ENCODE results near the gene GABRB2.

The GABRB2 gene

GRCh38 chr5:161410640-161411039 lies 135.9 kb downstream of the GABRB2 start:
- Histone ChIP-seq H3K36me3 (replicated peaks) (no peaks in the 10 kb centered on the region), H3K27ac (no peak overlapping the region), H3K27me3 (replicated peaks) (no peaks in the 10 kb centered on the region), H3K4me3 (ENCODE audit: low read depth, low read length) (no peak overlapping the region)
- in situ Hi-C loops (cut with HindIII; ENCODE audit: low pct_ligation_motif_present, low sequenced_read_pairs) = no loop called here
- TF ChIP-seq CTCF (IDR thresholded peaks at IDR 0.05; ENCODE audit: low read depth, low read length, missing control alignments) = no peak
- no peak for DNase-seq

GRCh38 chr5:161409471-161409870 lies 137.1 kb downstream of the GABRB2 start:
- DNase-seq = no peak
- in situ Hi-C loops (cut with HindIII; ENCODE audit: low pct_ligation_motif_present, low sequenced_read_pairs) = no loop called here
- H3K27me3 ChIP-seq (replicated peaks) = no peaks in the 10 kb centered on the region
- no peak for TF ChIP-seq CTCF (IDR thresholded peaks at IDR 0.05; ENCODE audit: low read depth, low read length, missing control alignments)
- H3K4me3 ChIP-seq (ENCODE audit: low read depth, low read length) = no peak overlapping the region
- no peak overlapping the region for H3K27ac ChIP-seq
- no peaks in the 10 kb centered on the region for H3K36me3 ChIP-seq (replicated peaks)

GRCh38 chr5:161406880-161407279 lies 139.6 kb downstream of the GABRB2 start:
- no peaks in the 10 kb centered on the region for H3K27me3 ChIP-seq (replicated peaks)
- no peaks in the 10 kb centered on the region for H3K36me3 ChIP-seq (replicated peaks)
- no peak for DNase-seq
- TF ChIP-seq CTCF (IDR thresholded peaks at IDR 0.05; ENCODE audit: low read depth, low read length, missing control alignments) = no peak
- in situ Hi-C loops (cut with HindIII; ENCODE audit: low pct_ligation_motif_present, low sequenced_read_pairs) = no loop called here
- no peak overlapping the region for H3K27ac ChIP-seq
- no peak overlapping the region for H3K4me3 ChIP-seq (ENCODE audit: low read depth, low read length)

GRCh38 chr5:161403996-161404395 lies 142.5 kb downstream of the GABRB2 start:
- Histone ChIP-seq H3K36me3 (replicated peaks) (no peaks in the 10 kb centered on the region), H3K27ac (no peak overlapping the region), H3K4me3 (ENCODE audit: low read depth, low read length) (no peak overlapping the region), H3K27me3 (replicated peaks) (no peaks in the 10 kb centered on the region)
- DNase-seq = no peak
- in situ Hi-C loops (cut with HindIII; ENCODE audit: low pct_ligation_motif_present, low sequenced_read_pairs) = no loop called here
- no peak for TF ChIP-seq CTCF (IDR thresholded peaks at IDR 0.05; ENCODE audit: low read depth, low read length, missing control alignments)

- TF ChIP-seq CTCF (IDR thresholded peaks at IDR 0.05; ENCODE audit: low read depth, low read length, missing control alignments) = no peak
- H3K4me3 ChIP-seq (ENCODE audit: low read depth, low read length) = no peak overlapping the region
- in situ Hi-C loops (cut with HindIII; ENCODE audit: low pct_ligation_motif_present, low sequenced_read_pairs) = no loop called here
- no peak overlapping the region for H3K27ac ChIP-seq
- no peaks in the 10 kb centered on the region for H3K27me3 ChIP-seq (replicated peaks)
- no peak for DNase-seq
- no peaks in the 10 kb centered on the region for H3K36me3 ChIP-seq (replicated peaks)
These were observed 143.4 kb downstream of the GABRB2 start for GRCh38 chr5:161403121-161403520.

- H3K4me3 ChIP-seq (ENCODE audit: low read depth, low read length) = no peak overlapping the region
- no peak for TF ChIP-seq CTCF (IDR thresholded peaks at IDR 0.05; ENCODE audit: low read depth, low read length, missing control alignments)
- H3K27me3 ChIP-seq (replicated peaks) = no peaks in the 10 kb centered on the region
- no peak overlapping the region for H3K27ac ChIP-seq
- in situ Hi-C loops (cut with HindIII; ENCODE audit: low pct_ligation_motif_present, low sequenced_read_pairs) = no loop called here
- no peak for DNase-seq
- H3K36me3 ChIP-seq (replicated peaks) = no peaks in the 10 kb centered on the region
These were observed 145.9 kb downstream of the GABRB2 start for GRCh38 chr5:161400583-161400982.
